PC-9 (cell line): ENCODE results near the gene NOS1AP.

Experiments used
- CTCF ChIP-seq: fragments of 200-600 bp; sonication (generic); conservative IDR thresholded peaks from 2 replicates; pipeline ENCODE4 v1.6.1; 2017; ENCODE audit warnings: mixed run types, antibody characterized with exemption, mild to moderate bottlenecking, moderate library complexity
- EZH2 ChIP-seq: fragments of 200-600 bp; sonication (generic); IDR thresholded peaks from 2 replicates; pipeline ENCODE4 v1.8.0; 2017; ENCODE audit warnings: antibody characterized with exemption, low read depth

DNA sequence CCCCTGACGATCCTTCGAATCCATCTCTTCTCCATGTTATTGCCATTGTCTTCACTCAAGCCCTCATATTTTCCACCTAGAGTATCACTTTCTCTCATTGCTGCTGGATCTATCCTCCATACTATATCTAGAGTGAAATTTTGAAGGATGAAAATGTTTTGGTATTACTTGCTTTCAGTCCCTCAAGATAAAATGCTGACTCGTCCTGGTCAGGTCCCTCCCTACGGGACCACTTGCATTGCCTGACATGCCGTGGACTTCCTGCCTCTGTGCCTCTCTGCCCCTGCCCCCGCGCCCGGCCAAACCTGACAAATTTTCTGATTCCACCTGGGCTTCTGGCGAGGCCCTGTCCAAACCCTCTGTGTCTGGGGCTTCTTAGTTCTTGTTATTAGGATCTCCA lies 283.6 kb downstream of the NOS1AP start:
- no peak for TF ChIP-seq CTCF
- no peak for TF ChIP-seq EZH2
